ENCODE results near the gene GTPBP8.

DNA sequence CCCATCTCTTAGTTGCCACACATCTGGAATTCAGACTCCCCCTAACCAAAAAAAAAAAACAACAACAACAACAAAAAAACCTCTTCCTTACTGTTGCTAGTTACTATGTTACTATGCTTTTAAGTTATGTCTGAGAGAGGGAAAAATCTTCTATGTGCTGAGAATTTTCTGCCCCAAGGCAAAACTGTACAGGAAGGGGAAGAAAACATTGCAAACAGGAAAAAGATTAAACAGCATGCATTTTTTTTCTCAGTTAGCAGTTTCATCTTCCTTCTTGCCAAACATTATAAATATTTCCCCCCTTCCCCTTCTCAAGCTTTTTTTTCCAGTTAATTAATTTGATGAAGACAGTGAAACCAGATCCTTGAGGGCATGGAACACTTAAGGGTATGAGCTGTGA is 14.8 kb upstream of the GTPBP8 start:
- TF ChIP-seq CTCF (IDR thresholded peaks at IDR 0.05), result no peak
- TF ChIP-seq POLR2A (IDR thresholded peaks at IDR 0.05), result no peak

Measured in prostate gland (tissue), 2 donors.